Embryonic facial prominence (tissue), 1 donor: Measurements from ENCODE around the gene CKM.
"Not testable (repeated sequence)": the region's sequence is repeated elsewhere in the genome, so short reads cannot be mapped to it uniquely, and the experiment has no call there.

Experiments used
- DNase-seq: peaks from one replicate; pipeline ENCODE4 v3.0.0-alpha.2; 2016; ENCODE audit errors: extremely low spot score

Gene CKM

DNA sequence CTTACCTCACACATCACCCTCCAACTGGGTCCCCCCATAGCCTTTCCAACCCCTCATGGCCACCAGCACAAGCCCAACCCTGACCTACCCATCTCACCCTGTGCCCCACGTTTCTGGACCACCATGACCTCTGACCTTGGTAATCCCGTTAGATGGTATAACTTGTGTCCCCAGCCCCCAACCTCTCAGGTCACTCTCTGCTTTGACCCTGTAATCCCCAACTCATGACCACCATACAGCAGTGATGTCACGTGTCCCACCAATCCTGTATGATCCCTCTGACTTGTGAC, 26.4 kb upstream of the CKM start:
- no peak for DNase-seq

DNA sequence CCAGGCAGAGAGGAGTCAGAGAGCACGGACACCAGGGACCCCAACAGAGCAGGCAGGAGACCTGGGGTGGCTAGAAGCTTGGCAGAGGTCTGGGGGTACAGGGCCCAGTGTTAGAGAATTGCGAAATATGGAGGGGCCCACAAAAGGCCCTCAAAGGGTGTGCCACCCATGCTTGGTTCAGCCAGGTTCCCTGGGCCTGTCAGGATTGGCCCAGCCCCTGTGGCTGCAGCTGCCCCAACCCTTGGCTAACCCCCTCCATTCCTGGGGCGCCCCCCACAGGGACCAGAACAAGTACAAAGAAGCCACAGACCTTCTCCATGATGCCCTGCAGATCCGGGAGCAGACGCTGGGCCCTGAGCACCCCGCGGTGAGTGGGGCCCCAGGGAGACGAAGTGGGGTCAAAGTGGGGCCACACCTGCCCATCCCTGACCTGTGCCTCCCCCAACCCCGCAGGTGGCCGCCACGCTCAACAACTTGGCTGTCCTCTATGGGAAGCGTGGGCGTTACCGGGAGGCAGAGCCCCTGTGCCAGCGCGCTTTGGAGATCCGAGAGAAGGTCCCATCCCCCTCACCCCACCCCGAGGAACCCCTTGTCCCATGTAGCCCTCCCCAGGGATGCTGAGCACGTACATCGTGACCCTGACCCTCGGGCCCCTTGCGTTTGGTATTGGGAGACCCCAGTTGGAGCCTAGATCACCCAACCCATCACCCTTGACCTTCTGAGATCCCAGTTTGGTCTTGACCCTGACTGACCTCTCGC, 25.9 kb upstream of the CKM start:
- DNase-seq, result no peak

DNA sequence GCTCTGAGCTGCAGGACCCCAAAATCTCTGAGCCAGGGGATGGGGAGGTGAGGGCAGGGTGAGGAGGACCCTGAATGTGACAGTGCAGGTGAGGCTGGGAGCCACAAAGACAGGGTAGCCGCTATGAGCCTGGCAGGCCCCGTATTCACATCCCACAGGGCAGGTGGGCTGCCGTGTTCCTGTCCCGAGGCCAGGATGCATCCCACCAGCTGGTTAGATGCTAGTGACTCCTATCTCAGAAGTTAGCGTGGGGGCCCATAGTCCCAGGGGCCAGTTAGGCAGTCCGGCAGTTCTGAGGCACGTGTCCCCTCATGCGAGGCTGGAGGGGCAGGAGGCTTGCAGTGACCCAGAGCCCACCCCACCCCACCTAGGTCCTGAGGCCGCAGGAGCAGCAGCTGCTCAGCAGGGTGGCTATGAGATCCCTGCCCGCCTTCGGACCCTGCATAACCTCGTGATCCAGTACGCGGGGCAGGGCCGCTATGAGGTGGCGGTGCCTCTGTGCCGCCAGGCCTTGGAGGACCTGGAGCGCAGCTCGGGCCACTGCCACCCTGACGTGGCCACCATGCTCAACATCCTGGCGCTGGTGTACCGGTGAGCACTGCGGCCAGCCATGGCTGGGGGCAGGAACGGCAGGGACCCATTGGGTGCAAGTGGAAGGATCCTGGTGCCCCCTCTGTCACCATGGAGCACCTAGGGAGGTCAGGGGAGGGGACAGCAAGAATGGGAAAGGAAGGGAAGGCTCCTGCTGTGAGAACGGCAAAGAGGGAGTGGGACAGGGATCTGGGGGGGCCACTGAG, 25.1 kb upstream of the CKM start:
- no peak for DNase-seq

DNA sequence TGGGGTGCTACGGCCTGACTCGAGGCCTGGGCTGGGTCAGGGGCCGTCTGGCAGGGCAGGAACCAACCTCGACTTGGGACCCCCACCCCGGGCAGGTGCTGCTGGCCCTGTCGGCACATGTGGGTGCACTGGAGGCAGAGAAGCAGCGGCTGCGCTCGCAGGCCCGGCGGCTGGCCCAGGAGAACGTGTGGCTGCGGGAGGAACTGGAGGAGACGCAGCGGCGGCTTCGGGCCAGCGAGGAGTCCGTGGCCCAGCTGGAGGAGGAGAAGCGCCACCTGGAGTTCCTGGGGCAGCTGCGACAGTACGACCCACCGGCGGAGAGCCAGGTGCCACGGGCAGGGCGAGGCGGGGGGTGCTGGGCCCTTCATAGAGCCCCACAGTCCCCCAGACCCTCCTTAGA, 23.8 kb upstream of the CKM start:
- no peak for DNase-seq

DNA sequence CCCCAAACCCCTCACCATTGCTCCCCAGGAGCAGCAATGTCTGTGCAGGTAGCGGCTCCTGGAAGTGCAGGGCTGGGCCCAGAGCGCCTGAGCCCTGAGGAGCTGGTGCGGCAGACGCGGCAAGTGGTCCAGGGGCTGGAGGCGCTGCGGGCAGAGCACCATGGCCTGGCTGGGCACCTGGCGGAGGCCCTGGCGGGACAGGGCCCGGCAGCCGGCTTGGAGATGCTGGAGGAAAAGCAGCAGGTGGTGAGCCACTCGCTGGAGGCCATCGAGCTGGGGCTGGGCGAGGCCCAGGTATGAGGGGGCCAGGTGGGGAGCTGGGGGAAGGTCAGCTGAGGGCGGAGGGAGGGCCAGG, 22.8 kb upstream of the CKM start:
- no peak for DNase-seq

DNA sequence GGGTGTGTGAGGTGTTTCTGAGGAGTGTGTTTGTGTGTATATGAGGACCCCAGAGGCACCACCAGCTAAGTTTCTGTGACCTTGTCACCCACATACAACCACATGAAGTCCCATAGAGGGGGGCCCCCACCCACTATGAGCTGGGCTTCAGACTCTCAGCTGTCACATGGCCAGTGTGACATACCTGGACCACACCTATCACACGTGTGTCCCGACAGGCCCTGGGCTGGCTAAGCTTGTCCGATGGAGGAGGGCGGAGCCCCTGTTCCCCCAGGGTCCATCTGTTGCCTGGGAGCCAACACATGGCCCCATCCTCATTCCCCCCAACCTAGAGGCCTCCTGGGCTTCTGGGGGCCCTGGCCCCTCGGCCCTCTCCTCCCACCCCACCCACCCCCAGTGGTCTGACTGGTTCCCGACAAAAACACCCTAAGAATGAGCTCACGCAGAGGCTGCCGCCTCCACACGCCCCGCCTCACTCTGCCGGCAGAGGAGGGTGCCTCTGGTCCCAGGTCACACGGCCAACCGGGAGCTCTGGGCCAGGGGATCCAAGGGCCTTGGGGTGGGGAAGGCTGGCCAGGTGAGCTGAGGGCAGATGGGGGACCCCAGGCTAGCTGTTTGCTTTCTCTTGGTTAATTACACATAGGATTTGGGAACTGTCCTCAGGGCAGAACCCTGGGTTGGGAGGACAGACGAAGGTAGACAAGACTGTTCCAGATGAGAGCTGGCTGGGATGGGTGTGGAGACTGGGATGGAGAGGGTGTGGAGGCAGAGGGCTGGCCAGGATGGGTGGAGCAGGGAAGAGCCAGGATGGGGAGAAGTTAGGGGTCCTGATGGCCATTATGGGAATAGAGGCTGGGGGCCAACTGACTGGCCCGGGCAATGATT, 22.2 kb upstream of the CKM start:
- DNase-seq, result no peak

DNA sequence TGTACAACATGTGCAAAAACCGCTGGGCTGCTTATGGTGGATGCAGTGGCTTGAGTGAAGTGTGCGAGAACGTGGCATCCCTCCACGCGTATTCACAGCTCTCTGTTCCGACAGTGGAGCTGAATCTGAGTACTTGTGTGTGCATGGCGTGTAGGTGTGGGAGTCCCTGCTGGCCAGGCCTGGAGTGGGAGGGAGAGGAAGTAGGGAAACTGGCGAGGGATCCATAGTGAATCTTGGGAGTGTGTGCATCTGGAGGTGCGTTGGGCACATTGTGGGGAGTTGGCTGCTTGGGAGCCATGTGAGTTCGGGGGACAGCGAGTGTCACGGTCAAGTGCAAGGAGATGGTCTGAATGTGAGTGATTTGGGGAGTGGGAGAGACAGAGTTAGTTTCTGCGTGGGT, 20.2 kb upstream of the CKM start:
- DNase-seq, result no peak

DNA sequence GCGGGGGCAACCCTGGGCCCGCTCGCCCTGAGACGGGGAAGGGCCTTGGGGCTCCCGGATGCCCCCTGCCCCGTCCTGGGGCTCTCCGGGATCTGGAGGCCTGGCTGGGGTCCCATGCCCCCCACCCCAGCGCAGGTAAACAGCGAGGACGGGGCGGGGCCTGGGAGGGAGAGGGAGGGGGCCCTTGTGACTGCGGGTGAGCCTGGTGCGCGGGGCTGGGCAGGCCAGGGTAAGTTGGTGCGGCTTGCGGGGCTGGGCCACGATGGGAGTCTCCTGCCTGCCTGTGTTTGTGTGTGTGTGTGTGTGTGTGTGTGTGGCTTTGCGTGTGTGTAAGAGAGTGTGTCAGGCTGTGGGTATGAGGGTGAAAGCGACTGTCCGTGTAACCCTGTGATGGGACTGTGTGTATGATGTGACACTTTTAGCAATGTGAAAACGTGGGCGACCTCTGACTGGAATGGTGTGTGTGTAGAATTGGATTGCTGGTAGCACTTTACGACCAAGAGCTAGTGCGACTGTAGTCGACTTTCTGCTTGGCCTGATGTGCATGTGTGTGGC, 18.3 kb upstream of the CKM start:
- DNase-seq, result no peak

DNA sequence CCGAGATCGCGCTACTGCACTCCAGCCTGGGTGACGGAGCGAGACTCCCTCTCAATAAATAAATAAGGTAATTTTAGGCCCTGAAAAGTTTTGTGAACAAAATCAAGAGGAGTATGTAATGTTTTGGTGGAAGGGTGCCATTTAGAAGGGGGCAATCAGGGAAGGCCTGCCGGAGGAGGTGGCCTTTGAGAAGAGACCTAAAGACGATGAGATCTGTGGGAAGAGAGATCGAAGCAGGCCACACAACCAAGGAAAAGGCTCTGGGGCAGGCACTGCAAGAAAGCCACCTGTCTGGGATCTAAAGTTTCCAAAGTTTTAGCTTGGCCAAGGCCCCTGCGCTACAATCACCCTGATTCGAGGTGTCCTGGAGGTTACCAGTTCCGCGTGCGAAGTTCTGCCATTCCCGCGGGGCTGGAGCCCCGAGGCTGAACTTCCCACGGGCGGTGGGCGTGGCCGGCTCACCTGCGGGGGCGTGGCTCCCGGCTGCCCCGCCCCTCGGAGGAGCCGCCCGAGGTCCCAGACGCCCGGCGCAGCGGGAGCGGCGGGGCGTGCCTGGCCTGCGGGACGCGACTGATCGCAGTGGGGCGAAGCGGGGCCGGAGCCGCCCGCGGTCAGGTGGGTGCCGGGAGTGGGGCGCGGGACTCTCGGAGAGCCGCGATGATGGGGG, 17.7 kb upstream of the CKM start, which contains the start of gene KLC3:
TSS of gene KLC3 (plus strand) at position 519 of the 667 bp plus-strand sequence. CDS start 4,792 bp downstream, outside the sequence.
- DNase-seq, result no peak

DNA sequence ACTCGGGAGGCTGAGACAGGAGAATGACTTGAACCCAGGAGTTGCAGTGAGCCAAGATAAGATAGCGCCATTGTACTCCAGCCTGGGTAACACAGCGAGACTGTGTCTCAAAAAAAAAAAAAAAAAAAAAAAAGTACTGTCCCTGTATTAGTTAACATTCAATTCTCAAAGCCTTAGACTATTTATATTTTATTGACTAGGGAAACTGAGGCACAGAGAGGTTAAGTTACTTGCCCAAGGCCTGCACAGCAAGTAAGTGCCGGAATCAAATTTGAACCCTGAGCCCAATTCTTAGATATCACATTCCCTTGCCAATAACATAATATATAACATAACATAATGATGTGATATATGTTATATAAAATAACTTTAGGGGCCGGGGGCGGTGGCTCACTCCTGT, 17.0 kb upstream of the CKM start:
- DNase-seq, result no peak

DNA sequence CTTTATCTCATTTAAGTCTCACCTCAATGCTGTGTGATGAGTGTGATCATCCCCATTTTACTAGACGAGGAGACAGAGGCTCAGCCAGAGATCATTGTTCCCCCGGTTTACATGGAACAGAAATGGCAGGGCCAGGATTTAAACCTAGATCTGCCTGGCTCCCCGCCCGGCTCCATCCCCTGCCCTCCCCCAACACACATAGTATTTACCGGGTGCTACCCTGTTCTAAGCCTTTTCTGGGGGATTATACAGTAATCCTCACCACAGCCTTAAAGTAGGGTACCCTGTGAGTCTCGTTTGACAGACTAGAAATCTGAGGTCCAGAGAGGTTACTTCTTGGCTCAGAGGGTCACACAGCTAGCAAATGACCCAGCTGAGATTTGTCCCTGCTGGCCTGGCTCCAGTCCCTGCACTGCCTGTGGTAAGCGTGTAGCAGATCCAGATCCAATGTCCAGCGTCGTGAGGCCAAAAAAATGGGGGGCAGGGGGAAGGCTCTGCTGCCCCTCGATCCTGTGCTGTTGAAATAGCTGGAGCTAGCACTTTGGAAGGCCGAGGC, 14.1 kb upstream of the CKM start:
- DNase-seq, result no peak

DNA sequence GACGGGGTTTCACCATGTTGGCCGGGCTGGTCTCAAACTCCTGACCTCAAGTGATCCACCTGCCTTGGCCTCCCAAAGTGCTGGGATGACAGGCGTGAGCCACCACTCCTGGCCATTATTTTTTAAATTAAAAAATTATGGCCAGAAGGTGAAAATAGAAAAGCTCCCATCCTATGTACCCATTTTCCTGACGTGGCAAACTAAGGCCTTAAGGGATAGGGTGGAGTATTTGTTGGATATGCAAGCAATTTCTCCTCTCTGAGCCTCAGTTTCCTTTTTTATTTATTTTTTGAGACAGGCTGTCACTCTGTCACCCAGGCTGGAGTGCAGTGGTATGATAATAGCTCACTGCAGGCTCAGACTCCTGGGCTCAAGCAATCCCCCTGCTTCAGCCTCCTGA, 12.2 kb upstream of the CKM start:
- not testable (repeated sequence) for DNase-seq

DNA sequence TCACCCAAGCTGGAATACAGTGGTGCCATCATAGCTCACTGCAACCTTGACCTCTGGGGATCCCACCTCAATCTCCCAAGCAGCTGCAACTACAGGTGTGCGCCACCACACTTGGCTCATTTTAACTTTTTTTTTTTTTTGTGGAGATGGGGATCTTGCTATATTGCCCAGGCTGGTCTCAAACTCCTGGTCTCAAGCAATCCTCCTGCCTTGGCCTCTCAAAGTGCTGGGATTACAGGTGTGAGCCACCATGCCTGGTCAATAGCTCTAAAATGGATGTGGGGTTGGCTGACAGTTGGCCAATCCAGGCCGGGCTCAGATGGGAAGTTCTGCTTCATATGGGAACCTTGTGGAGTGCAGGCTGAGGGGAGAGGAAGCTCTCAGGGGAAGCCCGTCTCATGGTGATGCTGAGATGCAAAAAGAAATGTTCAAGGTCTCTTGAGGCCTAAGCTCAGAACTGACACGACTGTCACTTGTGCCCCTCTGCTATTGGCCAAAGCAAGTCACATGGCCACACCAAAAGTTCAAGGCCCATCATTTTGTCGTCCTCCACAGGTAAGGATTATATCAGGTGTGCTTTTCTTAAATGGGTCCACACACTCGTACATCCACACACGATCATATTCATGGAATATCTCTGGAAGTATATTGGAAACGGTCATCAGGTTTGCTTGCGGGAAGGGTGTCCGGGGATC, 11.1 kb upstream of the CKM start:
- no peak for DNase-seq

DNA sequence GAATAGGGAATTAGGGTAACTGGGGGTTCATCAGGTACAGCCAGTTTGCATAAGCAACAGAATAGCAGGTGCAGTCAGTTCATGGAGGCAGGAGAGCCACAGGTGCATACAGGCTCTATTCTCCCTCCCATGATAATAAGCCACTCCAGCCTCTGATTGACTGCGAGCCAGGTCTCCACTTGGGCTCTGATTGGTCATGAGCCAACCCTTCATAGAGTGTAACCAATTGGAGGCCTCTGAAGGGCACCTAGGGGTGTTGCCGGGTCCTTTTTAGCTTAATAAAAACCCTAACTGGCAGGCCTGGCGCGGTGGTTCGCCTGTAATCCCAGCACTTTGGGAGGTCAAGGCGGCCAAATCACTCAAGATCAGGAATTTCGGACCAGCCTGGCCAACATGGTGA, 8.7 kb upstream of the CKM start:
- DNase-seq, result no peak

DNA sequence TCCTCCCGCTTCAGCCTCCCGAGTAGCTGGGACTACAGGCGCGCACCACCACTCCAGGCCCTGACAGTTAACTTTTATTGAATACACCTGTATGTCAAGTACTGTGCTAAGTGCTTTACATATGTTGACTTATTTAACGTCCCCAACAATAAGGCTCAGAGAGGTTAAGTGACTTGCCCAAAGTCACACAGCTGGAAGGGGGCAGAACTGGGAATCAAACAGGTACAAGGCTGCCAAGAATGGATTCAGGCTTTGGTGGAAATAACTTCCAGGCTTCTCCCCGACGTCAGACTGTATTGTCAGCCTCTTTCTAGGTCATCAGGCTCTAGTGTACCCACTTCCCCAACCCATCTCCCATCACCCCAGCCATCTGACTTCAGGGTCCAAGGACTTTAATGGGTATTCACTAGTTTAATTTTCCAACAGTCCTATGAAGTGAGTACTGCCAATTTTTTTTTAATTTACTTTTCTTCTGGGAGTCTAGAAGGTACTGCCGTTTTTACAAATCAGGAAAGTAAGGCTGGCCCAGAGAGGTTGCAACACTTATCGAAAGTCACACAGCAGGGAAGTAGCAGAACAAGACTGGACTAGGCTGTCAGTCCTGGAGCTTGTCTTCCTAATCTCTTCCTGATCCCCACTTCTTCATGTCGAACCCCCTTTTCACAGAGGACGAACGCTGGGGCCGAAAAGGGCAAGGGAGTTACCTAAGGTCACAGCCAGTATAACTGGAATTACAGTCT, 4.9 kb upstream of the CKM start:
- no peak for DNase-seq

DNA sequence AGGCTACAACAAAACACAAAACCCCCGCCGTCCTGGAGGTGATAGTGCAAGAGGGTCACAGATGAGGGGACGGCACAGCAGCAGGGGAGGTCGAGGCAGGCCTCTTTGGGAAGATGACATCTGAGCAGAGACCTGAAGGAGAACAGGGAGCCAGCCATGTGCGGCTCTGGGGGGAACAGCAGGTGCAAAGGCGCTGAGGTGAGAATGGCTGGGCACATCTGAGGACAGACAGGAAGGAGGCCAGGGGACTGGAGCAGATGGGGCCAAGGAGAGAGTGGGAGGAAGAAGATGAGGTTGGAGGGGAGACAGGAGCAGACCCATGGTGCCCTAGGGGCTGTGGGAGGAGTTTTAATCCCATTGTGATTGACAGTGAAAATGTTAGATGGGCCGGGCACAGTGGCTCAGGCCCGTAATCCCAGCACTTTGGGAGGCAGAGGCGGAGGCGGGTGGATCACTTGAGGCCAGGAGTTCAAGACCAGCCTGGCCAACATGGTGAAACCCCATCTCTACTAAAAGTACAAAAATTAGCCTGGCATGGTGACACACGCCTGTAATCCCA, 1.8 kb upstream of the CKM start:
- DNase-seq, result no peak

DNA sequence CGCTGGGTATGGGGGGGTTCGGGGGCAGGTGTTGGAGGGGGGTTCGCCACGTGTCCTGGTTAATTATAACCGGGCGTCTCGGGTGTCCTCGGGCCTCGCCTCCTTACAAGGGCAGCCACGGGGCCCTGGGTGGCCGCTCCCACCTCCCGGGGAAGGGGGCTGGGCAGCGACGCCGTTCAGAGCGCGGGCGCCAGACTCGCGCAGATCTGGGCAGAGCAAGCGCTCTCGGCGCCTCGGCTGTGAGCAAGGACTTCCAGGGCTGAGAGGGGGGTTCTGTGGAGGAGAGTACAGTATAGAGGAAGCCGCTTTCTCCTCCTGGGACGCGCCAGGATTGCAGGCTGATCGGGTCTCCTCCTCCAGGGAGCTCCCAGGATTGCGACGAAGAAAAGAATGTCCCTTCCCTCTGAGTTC, 1.0 kb upstream of the CKM start:
- DNase-seq, result no peak

DNA sequence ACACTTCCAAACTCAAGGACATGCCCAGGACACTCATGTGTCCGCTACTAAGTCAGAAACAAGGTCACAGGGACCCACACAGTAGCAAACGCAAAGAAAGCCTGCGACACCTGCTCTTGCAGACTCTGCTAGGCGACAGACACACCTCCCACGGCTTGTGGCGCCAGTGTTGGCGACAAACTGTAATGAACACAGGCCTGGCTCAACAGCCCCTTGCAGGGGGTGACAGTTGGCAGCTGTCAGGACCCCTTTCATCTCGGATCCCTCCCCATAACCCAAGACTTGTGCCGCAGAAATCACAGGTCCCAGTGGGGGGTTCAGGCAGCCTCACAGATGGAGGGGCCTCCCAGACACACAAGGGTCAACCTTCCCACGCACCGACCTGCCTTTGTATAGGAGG, 364 bp downstream of the CKM start:
- no peak for DNase-seq

DNA sequence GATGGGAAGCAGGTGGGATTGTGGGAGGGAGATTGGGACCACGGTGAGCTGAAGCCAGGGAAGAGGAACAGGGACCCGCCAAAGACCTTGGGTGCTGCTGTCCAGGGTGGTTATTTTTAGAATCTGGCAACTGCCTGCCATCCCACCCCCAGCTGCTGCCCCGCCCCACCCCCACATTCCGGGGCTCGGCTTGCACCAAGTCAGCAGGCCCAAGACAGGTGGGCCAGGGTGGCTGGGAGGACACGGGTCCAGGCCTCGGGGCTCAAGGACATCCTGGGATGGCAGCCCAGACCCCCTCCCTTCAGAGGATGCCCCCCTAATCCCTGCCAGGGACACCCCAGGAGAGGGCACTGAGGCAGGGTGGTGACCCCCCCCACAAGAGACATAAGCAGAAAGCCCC, 827 bp downstream of the CKM start:
- DNase-seq, result no peak
